Erythroblast (primary cell): ENCODE results near the gene CHTF8.
"Not testable (repeated sequence)": the region's sequence is repeated elsewhere in the genome, so short reads cannot be mapped to it uniquely, and the experiment has no call there.

Experiments used
- DNase-seq, 2 experiments: peaks; one replicate each; lab custom pipeline; 2025; lab: John Stamatoyannopoulos, UW
- GATA1 ChIP-seq: IDR thresholded peaks from 2 replicates; pipeline ENCODE4 v1.6.1; 2011; ENCODE audit warnings: low read depth, mild to moderate bottlenecking, control low read depth, low read length, moderate library complexity
- POLR2A ChIP-seq: IDR thresholded peaks from 2 replicates; pipeline ENCODE4 v1.6.1; 2011; ENCODE audit warnings: mild to moderate bottlenecking, low read length

The CHTF8 gene

DNA sequence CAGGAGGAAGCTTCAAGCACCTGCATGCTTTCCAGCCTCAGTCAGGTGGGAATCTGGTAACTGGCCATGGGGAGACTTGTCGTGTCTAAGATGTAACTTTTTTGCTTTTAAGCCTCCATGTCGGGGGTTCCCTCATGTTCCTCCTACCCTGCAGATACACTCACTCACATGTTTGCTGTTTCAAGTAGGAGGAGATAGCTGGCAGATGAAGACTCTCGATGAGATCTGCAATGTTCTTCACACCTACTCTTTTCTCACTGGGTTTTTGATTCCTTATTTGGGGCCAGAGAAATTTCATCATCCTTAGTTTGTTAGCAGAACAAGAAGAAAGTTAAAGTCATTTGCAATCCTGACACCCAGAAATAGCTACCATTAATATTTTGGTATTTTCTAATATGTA is 24.8 kb upstream of the CHTF8 start:
- TF ChIP-seq GATA1: no peak
- no peak for TF ChIP-seq POLR2A
- no peak for DNase-seq

DNA sequence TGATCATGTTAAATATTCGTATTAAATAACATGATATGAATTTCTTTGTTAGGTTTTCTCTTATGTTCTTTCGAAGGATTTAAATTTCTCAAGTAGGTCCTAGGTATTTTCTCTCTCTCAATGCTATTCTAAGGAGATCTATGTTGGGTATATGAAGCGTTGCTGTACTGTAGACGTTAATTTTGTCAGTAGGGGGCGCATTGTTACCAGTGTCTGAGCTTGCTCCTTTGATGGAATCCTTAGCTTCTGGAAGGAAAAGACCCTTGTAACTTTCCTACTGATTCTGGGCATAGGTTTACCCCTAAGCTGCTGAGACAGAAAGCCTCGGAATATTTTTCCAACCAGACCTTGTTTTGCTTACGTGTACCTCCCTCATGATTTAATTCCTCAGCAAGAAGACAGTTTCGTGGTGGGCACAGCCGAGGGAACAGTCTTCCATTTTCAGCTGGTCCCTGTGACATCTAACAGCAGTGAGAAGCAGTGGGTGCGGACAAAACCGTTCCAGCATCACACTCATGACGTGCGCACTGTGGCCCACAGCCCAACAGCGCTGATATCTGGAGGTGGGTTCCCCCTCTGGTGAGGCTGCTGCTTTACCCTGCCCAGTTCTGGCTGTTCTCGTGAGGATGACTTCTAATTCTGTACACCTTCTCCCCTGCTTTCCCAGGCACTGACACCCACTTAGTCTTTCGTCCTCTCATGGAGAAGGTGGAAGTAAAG is 17.9 kb upstream of the CHTF8 start:
- TF ChIP-seq GATA1 (no peak), POLR2A (no peak)
- DNase-seq: peak; percentile 64 to 80

DNA sequence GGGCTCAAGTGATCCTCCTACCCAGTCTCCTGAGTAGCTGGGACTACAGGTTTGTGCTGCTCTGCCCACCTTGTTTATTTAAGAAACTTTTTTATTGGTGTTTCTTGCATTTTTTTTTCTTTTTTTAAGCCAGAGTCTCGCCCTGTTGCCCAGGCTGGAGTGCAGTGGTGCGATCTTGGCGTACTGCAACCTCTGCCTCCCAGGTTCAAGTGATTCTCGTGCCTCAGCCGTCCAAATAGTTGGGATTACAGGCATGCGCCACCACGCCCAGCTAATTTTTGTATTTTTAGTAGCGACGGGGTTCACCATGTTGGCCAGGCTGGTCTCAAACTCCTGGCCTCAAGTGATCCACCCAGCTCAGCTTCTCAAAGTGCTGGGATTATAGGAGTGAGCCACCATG is 17.2 kb upstream of the CHTF8 start:
- not testable (repeated sequence) for DNase-seq

DNA sequence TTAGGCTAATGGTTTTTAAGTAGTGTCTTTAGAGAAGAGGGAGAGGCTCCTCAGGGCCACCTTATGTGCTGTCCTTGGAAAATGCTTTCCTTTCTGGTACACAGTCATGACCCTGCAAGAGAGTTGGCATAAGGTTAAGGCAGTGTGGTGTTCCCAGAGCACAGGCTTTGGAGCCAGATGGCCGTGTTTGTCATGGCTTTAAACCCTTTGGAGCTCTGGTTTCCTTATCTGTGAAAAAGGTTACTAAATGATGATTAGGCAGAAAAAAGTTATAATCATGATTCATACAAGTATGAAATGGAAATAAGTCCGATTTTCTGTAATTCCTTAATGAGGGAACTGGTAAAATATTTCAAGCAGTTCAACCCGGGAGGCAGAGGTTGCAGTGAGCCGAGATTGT is 13.3 kb upstream of the CHTF8 start:
- TF ChIP-seq GATA1 (no peak), POLR2A (no peak)
- peak in 1 of 2 experiments; percentile 37 for DNase-seq

DNA sequence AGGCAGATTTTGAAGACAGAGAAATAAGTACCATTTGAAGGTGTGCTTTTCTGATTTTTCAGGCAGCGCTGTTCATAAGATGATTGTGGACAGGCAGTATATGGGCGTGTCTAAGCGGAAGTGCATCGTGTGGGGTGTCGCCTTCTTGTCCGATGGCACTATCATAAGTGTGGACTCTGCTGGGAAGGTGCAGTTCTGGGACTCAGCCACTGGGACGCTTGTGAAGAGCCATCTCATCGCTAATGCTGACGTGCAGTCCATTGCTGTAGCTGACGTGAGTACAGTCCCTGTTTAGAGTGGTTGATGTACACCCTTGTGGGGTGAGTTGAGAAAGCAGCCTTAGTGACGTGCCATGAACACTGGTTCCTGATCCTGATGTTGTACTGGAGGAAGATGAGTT is 10.7 kb upstream of the CHTF8 start:
- TF ChIP-seq POLR2A (no peak), GATA1 (no peak)

DNA sequence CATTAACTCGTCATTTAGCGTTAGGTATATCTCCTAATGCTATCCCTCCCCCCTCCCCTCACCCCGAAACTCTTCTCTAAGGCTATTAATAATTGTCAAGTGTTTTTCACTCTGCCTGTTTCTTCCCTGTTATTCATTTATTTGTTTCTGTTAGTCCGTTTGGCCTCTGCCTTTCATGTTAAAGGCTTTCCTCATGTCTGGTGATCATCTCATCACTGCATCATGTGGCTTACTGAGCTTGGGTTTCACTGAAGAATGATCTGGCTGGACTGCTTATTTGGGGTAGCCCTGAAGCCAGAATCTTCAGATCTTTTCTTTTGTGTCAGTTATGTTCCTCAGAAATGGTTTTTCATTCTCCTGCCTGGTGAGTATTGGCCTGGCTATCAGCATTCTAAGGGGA is 9.5 kb upstream of the CHTF8 start:
- no peak for DNase-seq
- no peak for TF ChIP-seq GATA1
- no peak for TF ChIP-seq POLR2A

More for the DNA sequence above, 10.7 kb upstream of the CHTF8 start:
- DNase-seq: peak; percentile 27 to 46

DNA sequence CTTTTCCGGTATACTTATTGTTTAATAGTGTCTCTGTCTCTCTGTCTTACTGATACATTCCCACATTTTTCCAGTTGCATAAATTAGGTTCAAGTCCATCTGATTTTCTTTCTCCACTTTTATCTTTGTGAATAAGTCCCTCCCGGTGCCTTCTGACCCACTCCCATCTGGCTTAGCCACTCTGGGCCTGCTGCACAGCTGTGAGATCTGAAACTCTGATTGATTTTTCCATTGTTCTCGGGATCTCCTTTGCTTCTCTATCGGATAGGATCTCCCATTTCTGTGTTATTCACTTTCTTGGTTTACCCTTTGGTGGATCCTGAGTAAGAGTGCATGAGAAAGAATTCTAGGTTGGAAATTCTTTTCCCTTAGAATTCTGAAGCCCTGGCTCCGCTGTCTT is 8.6 kb upstream of the CHTF8 start:
- TF ChIP-seq POLR2A (no peak), GATA1 (no peak)
- DNase-seq: no peak

DNA sequence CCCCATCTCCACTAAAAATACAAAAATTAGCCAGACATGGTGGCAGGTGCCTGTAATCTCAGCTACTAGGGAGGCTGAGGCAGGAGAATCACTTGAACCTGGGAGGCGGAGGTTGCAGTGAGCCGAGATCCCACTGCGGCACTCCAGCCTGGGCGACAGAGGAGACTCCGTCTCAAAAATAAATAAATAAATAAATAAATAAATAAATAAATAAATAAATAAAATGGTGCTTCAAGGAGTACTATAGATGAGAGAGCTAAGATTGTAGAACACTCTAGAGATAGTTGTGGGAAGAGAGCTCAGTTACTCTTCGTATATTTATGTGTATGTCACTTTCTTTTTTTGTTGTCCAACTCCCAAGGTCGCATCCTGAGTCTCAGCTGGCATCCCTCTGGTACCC is 7.1 kb upstream of the CHTF8 start:
- DNase-seq: not testable (repeated sequence)

DNA sequence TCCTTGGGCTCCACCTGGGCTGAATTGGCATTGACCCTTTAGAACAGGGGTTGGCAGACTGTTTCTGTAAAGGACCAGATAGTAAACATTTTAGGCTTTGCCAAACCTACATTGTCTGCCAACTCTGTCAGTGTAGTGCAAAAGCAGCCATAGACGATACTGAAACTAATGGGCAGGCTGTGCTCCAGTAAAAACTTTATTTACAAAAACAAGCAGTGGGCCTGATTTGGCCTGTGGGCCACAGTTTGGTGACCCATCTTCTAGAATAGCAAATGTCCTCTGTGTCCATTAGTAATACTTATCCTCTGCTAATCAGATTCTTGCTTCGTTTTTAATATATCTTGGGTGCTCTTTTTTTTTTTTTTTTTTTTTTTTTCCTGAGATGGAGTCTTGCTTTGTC is 6.2 kb upstream of the CHTF8 start:
- no peak for DNase-seq
- TF ChIP-seq GATA1 (no peak), POLR2A (no peak)

DNA sequence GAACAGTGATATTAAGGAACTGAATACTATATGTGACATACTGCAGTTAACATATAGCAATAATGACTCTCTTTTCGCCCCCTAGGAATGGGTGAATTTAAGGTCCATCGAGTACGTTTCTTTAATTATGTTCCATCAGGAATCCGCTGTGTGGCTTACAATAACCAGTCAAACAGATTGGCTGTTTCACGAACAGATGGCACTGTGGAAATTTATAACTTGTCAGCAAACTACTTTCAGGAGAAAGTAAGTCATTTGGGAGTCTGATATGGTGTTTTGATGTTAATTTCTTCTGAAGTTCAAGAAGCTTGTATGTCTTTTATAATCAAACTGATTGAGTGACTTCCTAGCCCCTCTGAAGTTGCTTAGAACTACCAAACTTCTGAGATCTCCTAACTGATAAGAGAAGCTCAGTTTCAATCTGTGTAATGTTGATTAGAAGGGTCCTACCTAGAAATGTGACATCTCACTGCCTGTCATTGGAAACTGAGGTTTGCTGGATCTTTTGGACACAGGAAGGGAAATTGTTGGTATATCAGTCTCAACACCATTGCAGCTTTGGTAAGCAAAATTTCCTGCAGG is 1.1 kb upstream of the CHTF8 start:
- no peak for TF ChIP-seq POLR2A
- TF ChIP-seq GATA1: no peak
- peak; percentile 40 to 48 for DNase-seq

DNA sequence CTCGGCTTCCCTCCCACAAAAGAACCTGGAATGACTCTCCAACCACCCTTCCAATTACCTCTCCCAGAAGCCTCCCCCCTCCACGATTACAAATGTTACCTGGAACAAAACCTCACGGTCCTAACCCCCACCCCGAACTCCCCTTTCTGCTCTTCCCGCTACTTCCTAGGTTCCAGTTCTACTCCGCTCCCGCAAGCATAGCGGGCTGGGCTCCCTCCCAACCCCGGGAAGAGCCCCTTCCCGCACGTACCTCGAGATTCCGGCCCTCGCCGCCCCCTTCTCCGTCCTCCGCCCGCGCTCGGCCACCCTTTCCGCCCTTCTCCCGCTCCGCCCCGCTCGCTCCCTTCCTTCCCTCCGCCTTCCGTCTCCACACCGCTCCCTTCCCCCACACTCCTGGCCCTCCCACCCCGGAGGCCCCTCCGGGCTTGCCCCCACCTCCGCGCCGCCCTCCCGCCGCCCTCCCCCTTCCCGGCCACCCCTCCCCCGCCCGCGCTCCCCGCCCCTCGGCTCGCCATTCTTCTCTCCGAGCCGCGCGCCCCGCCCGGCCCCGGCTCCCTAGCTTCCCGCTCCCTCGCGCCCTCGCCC is 457 bp downstream of the CHTF8 start:
- no peak for TF ChIP-seq POLR2A
- no peak for TF ChIP-seq GATA1
- DNase-seq: peak; percentile 85 to 90

DNA sequence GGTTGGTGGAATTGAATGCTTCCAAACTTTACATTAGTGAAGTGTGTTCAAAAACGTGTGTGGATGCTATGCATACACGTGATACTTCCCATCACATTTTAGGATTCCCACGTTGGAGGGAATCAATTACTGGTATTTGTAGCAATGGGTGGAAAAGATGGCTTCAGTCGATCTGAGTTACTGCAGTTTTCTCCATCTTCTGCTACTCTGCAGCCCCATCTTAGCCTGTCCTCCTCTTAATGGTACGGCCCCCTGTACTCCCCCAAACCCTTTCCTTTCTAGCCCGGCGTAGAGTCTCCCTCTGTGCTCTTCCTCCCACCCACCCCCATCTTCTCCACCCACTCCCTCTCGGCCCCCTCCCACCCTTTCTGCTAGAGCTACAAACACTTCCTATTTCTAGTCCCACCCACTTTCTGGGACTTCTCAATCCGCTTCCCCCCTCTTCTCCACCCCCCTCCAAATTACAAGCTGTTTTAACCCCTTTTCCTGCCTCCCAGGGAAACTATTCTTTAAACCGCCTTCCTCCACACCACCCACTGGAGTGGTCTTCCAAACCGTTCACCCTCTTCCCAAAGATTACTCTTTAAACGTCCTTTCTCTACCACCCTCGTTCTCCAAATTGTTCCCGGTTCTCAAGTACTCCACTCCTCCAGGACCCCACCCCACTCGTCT is 1.1 kb downstream of the CHTF8 start:
- DNase-seq: peak; percentile 26 to 47

DNA sequence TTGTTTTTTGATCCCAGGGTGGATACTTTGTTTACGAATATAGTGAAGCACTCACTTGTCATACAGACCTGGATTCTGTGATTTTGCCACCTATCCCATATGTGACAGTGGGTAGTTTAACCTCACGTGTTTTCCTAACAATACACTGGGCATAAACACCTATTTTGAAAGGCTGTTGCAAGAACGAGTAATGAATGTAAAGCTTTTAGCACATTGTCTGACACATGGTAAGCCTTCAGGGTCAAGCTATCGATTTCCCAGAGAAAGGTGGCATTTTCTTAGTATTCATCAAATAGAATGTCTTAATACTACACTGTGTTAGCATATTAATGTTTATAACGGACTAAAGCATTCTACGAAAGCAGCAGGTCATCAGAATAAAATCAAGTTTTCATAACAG is 1.9 kb downstream of the CHTF8 start:
- TF ChIP-seq POLR2A: no peak
- TF ChIP-seq GATA1: no peak
- no peak for DNase-seq

More for the DNA sequence above, 1.1 kb downstream of the CHTF8 start:
- TF ChIP-seq POLR2A (no peak), GATA1 (no peak)

DNA sequence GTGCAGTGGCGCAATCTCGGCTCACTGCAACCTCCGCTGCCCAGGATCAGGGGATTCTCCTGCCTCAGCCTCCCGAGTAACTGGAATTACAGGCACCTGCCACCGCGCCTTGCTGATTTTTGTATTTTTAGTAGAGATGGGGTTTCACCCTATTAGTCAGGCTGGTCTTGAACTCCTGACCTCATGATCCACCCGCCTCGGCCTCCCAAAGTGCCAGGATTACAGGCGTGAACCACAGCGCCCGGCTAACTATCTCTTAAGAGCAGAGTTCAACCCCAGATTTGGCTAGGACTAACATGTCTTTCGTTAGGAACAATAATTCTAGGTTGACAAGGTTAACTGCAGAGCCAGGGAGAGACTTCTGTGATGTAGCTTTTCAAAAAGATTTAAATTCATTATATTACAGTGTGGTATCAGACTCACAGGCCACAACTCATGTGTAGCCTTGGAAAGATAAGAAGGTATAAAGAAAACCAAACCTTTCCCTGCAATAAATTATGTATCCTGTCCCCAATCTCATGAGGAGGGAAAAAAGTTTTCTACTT is 4.3 kb downstream of the CHTF8 start:
- DNase-seq: no peak
- TF ChIP-seq GATA1: no peak
- no peak for TF ChIP-seq POLR2A

DNA sequence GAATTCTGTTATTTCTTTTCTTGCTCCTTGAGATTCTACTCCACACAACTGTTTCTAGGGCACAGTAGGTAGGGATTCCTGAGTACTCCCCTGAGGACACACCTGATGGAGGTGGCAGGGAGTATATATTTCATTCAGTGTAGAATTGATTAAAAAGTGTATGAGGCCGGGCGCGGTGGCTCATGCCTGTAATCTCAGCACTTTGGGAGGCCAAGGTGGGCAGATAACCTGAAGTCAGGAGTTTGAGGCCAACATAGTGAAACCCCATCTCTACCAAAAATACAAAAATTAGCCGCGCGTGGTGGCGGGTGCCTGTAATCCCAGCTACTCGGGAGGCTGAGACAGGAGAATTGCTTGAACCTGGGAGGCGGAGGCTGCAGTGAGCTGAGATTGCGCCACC is 5.6 kb downstream of the CHTF8 start:
- DNase-seq: not testable (repeated sequence)
